ENCODE results near the gene PRRT1B. TPM values are rescaled to one million over a fixed set of nuclear protein-coding genes. Genes with fewer than 3 reads are reported as not detected.
A peak's percentile ranks its signal among the peaks of the same experiment; 100 is the strongest.

PRRT1B gene
- total and polyA plus RNA-seq, 9 of the 15 experiments (the other 6 are each of a cell fraction or from before 2014, with no cell fraction given) = not detected

DNA sequence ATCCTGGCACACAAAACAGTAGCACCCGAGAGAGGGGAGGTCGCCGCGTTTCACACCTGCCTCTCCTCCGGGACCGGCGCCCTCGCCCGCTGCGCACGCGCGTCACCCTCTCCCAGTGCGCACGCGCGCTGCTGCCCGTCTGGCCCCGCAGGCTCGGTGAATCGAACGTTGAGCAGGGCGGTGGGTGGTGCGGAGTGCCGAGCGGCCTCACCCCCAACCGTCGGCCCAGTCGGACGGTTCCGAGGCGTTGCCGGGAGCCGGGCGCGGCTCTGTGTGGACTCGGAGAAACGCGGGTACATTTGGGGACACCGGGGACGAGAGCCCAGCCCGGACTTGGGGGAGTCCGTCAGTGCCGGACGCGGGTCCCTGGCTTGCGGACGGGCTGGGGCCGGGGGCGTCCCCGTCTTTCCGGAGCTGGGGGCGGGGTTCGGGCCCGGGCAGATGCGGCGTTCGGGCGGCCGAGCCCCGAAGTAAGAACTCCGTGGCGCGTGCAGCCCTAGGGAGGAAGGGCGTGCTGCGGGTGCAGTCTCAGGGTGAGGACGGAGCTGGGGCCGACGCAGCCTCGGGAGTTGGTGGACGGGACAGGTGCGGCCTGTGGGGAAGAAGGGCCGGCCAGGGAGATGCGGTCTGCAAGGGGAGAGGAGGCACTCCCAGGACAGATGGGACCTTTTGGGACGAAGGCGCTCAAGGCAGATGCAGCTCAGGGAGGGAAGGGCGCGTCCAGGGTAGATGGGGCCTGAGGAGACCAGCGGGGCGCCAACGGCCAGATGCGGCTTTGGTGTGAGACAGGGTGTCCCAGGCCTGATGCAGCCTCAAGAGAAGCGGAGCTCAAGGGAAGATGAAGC is 42.3 kb upstream of the PRRT1B start, which contains the start of gene POMT1 (continued):
- TF ChIP-seq, protein P1, sequence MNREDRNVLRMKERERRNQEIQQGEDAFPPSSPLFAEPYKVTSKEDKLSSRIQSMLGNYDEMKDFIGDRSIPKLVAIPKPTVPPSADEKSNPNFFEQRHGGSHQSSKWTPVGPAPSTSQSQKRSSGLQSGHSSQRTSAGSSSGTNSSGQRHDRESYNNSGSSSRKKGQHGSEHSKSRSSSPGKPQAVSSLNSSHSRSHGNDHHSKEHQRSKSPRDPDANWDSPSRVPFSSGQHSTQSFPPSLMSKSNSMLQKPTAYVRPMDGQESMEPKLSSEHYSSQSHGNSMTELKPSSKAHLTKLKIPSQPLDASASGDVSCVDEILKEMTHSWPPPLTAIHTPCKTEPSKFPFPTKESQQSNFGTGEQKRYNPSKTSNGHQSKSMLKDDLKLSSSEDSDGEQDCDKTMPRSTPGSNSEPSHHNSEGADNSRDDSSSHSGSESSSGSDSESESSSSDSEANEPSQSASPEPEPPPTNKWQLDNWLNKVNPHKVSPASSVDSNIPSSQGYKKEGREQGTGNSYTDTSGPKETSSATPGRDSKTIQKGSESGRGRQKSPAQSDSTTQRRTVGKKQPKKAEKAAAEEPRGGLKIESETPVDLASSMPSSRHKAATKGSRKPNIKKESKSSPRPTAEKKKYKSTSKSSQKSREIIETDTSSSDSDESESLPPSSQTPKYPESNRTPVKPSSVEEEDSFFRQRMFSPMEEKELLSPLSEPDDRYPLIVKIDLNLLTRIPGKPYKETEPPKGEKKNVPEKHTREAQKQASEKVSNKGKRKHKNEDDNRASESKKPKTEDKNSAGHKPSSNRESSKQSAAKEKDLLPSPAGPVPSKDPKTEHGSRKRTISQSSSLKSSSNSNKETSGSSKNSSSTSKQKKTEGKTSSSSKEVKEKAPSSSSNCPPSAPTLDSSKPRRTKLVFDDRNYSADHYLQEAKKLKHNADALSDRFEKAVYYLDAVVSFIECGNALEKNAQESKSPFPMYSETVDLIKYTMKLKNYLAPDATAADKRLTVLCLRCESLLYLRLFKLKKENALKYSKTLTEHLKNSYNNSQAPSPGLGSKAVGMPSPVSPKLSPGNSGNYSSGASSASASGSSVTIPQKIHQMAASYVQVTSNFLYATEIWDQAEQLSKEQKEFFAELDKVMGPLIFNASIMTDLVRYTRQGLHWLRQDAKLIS (CRISPR knock-in tag; IDR thresholded peaks at IDR 0.05) = peak; percentile 80
- no peak for TF ChIP-seq CGGBP1 (CRISPR knock-in tag; IDR thresholded peaks at IDR 0.05)
- peak; percentile 24; the same call in 1 of the 2 replicates for TF ChIP-seq JUN (IDR thresholded peaks at IDR 0.05; ENCODE audit: borderline replicate concordance, low read depth, low read length)
- no peak for TF ChIP-seq JUN (CRISPR knock-in tag; IDR thresholded peaks at IDR 0.05; ENCODE audit: borderline replicate concordance)
- TF ChIP-seq, protein P2, sequence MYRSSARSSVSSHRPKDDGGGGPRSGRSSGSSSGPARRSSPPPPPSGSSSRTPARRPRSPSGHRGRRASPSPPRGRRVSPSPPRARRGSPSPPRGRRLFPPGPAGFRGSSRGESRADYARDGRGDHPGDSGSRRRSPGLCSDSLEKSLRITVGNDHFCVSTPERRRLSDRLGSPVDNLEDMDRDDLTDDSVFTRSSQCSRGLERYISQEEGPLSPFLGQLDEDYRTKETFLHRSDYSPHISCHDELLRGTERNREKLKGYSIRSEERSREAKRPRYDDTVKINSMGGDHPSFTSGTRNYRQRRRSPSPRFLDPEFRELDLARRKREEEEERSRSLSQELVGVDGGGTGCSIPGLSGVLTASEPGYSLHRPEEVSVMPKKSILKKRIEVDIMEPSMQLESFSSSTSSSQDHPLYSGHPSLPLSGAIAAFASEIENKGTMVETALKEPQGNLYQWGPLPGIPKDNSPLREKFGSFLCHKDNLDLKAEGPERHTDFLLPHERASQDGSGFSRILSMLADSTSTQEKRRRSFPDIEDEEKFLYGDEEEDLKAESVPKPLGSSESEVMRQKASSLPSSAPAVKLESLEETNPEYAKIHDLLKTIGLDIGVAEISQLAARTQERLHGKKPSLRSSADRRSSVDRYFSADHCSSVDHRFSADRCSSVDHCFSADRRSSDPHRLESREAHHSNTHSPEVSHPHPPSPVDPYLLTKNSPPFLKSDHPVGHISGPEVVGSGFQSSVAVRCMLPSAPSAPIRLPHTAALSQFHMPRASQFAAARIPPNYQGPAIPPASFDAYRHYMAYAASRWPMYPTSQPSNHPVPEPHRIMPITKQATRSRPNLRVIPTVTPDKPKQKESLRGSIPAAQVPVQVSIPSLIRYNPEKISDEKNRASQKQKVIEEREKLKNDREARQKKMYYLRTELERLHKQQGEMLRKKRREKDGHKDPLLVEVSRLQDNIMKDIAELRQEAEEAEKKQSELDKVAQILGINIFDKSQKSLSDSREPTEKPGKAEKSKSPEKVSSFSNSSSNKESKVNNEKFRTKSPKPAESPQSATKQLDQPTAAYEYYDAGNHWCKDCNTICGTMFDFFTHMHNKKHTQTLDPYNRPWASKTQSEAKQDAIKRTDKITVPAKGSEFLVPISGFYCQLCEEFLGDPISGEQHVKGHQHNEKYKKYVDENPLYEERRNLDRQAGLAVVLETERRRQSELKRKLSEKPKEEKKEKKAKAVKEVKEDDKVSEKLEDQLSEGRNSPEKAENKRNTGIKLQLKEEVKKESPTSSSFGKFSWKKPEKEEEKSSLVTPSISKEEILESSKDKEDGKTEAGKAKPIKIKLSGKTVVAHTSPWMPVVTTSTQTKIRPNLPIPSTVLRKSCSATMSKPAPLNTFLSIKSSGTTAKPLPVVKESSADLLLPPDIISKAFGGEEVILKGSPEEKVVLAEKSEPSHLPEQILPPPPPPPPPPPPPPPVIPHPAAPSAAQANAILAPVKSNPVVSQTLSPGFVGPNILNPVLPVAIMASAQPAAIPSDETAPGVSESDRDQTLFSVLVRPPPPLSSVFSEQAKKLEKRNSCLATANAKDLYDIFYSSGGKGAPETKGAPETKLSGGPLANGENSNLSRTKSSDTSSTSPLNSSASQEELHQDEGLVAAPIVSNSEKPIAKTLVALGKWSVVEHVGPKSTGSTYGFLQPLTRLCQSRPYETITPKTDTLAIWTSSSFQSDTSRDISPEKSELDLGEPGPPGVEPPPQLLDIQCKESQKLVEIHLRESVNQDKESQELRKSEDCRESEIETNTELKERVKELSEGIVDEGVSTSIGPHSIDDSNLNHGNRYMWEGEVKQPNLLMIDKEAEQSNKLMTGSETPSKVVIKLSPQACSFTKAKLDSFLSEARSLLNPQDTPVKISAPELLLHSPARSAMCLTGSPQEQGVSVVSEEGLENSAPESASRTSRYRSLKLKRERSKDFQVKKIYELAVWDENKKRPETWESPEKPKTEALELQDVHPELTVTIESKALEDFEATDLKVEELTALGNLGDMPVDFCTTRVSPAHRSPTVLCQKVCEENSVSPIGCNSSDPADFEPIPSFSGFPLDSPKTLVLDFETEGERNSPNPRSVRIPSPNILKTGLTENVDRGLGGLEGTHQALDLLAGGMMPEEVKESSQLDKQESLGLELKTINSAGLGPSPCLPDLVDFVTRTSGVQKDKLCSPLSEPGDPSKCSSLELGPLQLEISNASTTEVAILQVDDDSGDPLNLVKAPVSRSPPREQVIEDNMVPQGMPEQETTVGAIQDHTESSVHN (IDR thresholded peaks at IDR 0.05; ENCODE audit: borderline replicate concordance in 1 of 2, low read depth in 1 of 2) = no peak
- peak in 1 of 2 experiments; percentile 81; a peak in 1 of 4 replicates for TF ChIP-seq MLX (CRISPR knock-in tag; conservative IDR thresholded peaks at IDR 0.05)
- TF ChIP-seq MEIS2 (IDR thresholded peaks at IDR 0.05; ENCODE audit: partially characterized antibody) = peak; percentile 96
- TF ChIP-seq SRSF1 (IDR thresholded peaks at IDR 0.05; ENCODE audit: low read depth, low read length) = no peak
